ENCODE measurements around the gene RELL2. TPM values are rescaled to one million over a fixed set of nuclear protein-coding genes. Genes with fewer than 3 reads are reported as not detected.

The RELL2 gene
- total RNA-seq, 1 experiment from 2014 or later = 12.6 TPM

DNA sequence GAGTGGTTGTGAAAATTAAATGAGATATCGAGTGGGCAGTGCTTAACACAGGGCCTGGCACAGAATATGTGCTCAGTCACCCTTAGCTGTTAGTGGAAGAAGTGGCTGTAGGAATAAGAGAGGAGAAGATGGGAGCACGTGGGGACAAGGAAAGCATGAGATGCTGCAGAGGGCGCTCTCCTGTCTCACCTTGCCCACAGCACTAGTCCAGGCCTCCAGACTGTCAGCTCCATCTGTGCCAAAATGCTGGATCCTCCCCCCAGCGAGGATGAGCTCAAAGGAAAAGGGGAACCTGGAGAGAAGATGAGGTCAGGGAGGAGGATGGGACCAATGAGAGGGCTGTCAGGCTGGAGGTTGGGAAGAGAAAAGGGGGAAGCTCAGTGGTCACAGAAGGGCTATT lies 32.7 kb downstream of the RELL2 start:
- TF ChIP-seq, protein P1, sequence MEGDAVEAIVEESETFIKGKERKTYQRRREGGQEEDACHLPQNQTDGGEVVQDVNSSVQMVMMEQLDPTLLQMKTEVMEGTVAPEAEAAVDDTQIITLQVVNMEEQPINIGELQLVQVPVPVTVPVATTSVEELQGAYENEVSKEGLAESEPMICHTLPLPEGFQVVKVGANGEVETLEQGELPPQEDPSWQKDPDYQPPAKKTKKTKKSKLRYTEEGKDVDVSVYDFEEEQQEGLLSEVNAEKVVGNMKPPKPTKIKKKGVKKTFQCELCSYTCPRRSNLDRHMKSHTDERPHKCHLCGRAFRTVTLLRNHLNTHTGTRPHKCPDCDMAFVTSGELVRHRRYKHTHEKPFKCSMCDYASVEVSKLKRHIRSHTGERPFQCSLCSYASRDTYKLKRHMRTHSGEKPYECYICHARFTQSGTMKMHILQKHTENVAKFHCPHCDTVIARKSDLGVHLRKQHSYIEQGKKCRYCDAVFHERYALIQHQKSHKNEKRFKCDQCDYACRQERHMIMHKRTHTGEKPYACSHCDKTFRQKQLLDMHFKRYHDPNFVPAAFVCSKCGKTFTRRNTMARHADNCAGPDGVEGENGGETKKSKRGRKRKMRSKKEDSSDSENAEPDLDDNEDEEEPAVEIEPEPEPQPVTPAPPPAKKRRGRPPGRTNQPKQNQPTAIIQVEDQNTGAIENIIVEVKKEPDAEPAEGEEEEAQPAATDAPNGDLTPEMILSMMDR (IDR thresholded peaks at IDR 0.05; ENCODE audit: unreplicated experiment) = no peak
- BruUV-seq (replicated peaks) = no TSS peak
- intact Hi-C loops (cut with micrococcal nuclease; ENCODE audit: unreplicated experiment) = no loop called here
- H3K9me3 Mint-ChIP-seq (ENCODE audit: low read depth, unreplicated experiment) = no peaks in the 10 kb centered on the region
- no peaks in the 10 kb centered on the region for H3K27me3 Mint-ChIP-seq (ENCODE audit: unreplicated experiment)
- H3K4me1 Mint-ChIP-seq (ENCODE audit: low read depth, unreplicated experiment) = no peaks in the 10 kb centered on the region
- H3K27ac Mint-ChIP-seq (ENCODE audit: unreplicated experiment) = no peak overlapping the region
- CTCF ChIA-PET = interaction anchor here (1.2 to 1.7 kb wide), 2 partner anchors 19 to 291 kb away, joined by 3 to 6 read pairs; partner anchors contain the start of gene FCHSD1
- no peak overlapping the region for H3K4me3 Mint-ChIP-seq (ENCODE audit: low read depth, unreplicated experiment)
- no peak for DNase-seq
- peaks cover 5% of the 10 kb centered on the region for H3K36me3 Mint-ChIP-seq (ENCODE audit: insufficient read depth, unreplicated experiment)

DNA sequence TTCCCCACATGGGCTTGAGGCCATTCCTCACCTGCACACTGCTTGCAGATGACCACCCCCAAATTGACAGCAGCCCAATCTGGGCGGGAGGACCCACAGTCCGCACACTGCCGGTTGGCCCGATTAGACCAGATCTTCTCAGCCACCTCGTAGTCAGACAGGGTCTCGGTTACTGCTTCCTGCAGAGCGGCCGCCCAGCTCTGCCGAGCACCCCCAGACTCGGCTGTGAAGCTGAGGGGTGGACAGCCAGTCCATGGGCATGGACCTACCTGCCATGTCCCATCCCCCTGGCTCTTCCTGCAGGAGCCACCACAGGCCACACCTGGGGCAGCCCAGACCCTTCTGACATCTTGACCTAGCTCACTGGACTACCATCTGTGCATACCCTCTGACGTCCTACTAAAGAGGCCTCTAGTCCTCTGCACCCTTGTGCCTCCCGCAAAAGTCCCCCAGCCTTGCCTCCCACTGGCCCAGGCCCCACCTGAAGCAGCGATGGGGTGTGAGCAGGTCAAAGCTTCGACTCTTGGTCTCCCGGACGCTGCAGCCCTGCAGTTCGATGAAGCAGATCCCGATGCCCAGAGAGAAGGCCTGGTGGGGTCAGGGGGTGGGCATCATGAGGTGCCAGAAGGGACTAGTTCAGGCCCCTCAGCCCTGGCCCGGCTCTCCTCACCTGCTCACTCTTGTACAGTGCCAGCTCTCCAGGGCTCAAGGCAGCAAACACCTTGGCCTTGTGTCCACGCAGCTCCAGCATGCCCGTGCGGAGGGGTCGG lies 35.5 kb downstream of the RELL2 start:
- BruUV-seq (replicated peaks) = no TSS peak

DNA sequence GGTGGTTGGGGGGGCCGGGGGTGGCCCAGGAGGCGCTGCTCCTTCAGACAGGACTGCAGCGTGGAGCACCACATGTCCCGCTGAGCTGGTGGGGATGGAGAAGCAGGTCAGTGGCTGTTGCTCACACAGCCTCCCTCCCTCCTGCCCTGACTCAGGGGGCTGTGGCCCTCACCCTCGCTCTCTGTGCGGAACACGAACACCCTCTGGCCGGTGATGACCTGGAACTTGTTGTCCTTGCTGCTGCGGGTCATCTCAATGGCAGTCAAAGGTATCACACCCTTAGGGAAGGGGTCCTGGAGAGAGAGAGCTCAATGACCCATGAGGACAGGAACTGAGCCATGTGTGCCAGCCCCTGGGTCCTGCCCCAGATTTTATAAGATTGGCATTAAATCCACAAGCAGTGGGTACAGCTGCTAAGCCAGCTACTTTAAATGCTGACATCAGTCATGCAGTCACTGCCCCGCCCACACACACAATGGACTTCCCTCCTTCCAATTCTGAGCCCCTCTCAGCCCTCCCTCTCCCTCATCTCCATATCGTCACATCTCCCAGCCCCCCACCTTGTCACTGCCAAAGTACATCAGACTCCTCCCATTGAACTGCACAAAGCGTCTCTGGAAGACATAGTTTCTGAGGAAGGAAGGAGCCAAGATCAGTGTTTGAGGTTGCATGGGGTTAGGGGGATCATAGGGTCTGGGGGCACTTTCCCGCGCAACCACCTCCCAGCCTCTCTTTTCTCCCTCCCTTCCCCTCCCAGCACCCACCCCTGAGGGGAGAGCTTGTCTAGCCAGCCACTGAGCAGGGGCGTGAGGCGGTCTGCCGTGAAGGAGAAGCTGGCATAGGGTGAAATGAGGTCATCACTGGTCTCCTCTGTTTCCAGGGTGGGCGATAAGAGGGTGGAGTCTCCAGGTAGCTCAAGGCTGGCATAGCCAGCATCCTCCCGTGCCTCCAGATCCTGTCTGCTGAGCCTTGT lies 36.3 kb downstream of the RELL2 start:
- intact Hi-C loops (cut with micrococcal nuclease; ENCODE audit: unreplicated experiment) = no loop called here
- TF ChIP-seq, protein P1 (IDR thresholded peaks at IDR 0.05; ENCODE audit: unreplicated experiment) = no peak
- H3K4me3 Mint-ChIP-seq (ENCODE audit: low read depth, unreplicated experiment) = no peak overlapping the region
- DNase-seq = no peak
- H3K4me1 Mint-ChIP-seq (ENCODE audit: low read depth, unreplicated experiment) = no peaks in the 10 kb centered on the region
- no peaks in the 10 kb centered on the region for H3K27me3 Mint-ChIP-seq (ENCODE audit: unreplicated experiment)
- peaks cover 2% of the 10 kb centered on the region for H3K36me3 Mint-ChIP-seq (ENCODE audit: insufficient read depth, unreplicated experiment)
- no TSS peak for BruUV-seq (replicated peaks)
- H3K9me3 Mint-ChIP-seq (ENCODE audit: low read depth, unreplicated experiment) = no peaks in the 10 kb centered on the region
- no peak overlapping the region for H3K27ac Mint-ChIP-seq (ENCODE audit: unreplicated experiment)
- CTCF ChIA-PET = no interaction called here

More for the DNA sequence above, 35.5 kb downstream of the RELL2 start:
- Mint-ChIP-seq H3K36me3 (ENCODE audit: insufficient read depth, unreplicated experiment) (no peaks in the 10 kb centered on the region), H3K9me3 (ENCODE audit: low read depth, unreplicated experiment) (no peaks in the 10 kb centered on the region), H3K4me3 (ENCODE audit: low read depth, unreplicated experiment) (no peak overlapping the region), H3K4me1 (ENCODE audit: low read depth, unreplicated experiment) (no peaks in the 10 kb centered on the region), H3K27me3 (ENCODE audit: unreplicated experiment) (no peaks in the 10 kb centered on the region), H3K27ac (ENCODE audit: unreplicated experiment) (no peak overlapping the region)
- CTCF ChIA-PET = interaction anchor here (0.6 kb wide), 1 partner anchor 513 kb away, joined by 5 read pairs; no protein-coding TSS in a partner anchor
- intact Hi-C loops (cut with micrococcal nuclease; ENCODE audit: unreplicated experiment) = no loop called here
- no peak for DNase-seq
- TF ChIP-seq, protein P1 (IDR thresholded peaks at IDR 0.05; ENCODE audit: unreplicated experiment) = no peak

DNA sequence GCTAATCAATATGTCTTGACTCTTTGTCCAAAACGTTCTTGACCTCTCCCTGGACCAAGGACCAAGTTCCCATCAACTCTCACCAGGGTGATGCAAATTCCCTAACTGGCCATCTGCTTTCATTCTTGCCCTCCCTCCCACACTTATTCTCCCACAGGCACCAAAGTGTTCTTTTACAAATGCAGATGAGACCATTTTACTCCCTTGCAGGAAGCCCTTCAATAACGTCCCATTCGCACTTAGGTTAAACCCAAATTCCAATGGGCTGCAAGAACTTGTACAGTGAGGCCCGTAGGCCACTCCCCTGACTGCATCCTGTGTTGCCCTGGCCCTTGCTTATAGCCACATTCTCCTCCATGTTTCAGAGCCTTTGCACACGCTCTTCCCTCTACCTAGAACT lies 38.0 kb downstream of the RELL2 start:
- no peaks in the 10 kb centered on the region for H3K27me3 Mint-ChIP-seq (ENCODE audit: unreplicated experiment)
- intact Hi-C loops (cut with micrococcal nuclease; ENCODE audit: unreplicated experiment) = no loop called here
- no peaks in the 10 kb centered on the region for H3K4me1 Mint-ChIP-seq (ENCODE audit: low read depth, unreplicated experiment)
- no peak for DNase-seq
- H3K36me3 Mint-ChIP-seq (ENCODE audit: insufficient read depth, unreplicated experiment) = peaks cover 6% of the 10 kb centered on the region
- CTCF ChIA-PET = no interaction called here
- H3K9me3 Mint-ChIP-seq (ENCODE audit: low read depth, unreplicated experiment) = no peaks in the 10 kb centered on the region
- BruUV-seq (replicated peaks) = no TSS peak
- TF ChIP-seq, protein P1 (IDR thresholded peaks at IDR 0.05; ENCODE audit: unreplicated experiment) = no peak
- H3K27ac Mint-ChIP-seq (ENCODE audit: unreplicated experiment) = no peak overlapping the region
- H3K4me3 Mint-ChIP-seq (ENCODE audit: low read depth, unreplicated experiment) = no peak overlapping the region
